B cell (primary cell): ENCODE data around the gene WDR86.

Source experiments
- CTCF ChIP-seq: fragments of 200-600 bp; IDR thresholded peaks from one replicate; pipeline ENCODE4 v1.8.0; 2022; ENCODE audit warnings: antibody characterized with exemption, mild to moderate bottlenecking
- EZH2 ChIP-seq: IDR thresholded peaks from 2 replicates; pipeline ENCODE4 v1.6.1; 2012; ENCODE audit warnings: borderline replicate concordance, low read depth, mild to moderate bottlenecking, moderate library complexity, low read length; ENCODE audit not compliant: insufficient read depth, poor library complexity, severe bottlenecking

GRCh38 chr7:151336027-151336708, 73.7 kb downstream of the WDR86 start:
- TF ChIP-seq EZH2 = no peak
- no peak for TF ChIP-seq CTCF
